ENCODE measurements around the gene TOX3. TPM values are rescaled to one million over a fixed set of nuclear protein-coding genes. Genes with fewer than 3 reads are reported as not detected.

Gene TOX3
- total RNA-seq, 2 experiments from 2014 or later, result not detected

DNA sequence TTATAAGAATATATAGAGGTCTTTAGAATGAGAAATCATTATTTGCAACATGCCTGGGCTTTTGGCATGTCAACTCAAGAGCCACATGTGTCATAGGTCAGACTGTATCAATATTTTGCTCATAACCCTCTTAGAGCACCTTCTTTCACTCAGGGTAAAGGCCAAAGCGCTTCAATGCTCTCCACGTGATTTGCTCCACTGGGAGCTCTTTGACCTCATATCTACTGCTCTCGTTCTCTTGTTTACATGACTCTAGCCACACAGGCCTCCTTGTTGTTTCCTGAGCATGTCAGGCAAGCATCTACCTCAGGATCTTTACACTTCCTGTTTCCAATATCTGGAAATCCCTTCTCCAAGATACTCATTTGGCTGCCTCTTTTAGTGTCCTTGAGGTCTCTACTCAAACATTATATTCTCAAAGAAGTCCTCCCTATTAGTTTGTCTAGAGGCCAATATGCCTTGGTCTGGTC, 148.4 kb downstream of the TOX3 start:
- Mint-ChIP-seq H3K4me1 (no peaks in the 10 kb centered on the region), H3K36me3 (ENCODE audit: low read depth) (no peaks in the 10 kb centered on the region), H3K27me3 (no peaks in the 10 kb centered on the region), H3K4me3 (no peak overlapping the region), H3K27ac (no peak overlapping the region), H3K9me3 (peaks cover 5% of the 10 kb centered on the region)
- ChIA-PET POLR2A (no interaction called here), CTCF (interaction anchor here (1.5 kb wide), 1 partner anchor 15 kb away, joined by 3 read pairs; no protein-coding TSS in a partner anchor)
- no peak for DNase-seq

DNA sequence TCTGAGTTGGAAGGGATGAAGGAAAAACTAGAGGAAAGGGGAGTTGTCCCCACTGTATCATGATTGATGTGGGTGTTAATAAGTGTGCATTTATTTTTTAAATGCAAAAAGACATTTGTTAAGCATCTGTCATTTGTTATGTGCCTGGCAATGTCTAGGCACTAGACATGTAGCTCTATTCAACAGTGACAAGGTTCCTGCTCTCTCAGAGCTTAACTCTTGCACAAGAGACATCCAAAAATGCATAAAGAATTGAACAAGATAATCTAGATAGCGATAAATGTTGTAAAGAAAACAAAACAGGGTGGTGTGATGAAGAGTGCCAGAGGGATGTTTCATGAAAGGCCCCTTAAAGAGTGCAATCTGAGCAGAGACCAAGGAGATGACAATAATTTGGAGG, 148.9 kb downstream of the TOX3 start:
- H3K27me3 Mint-ChIP-seq, result no peaks in the 10 kb centered on the region
- H3K36me3 Mint-ChIP-seq (ENCODE audit: low read depth), result no peaks in the 10 kb centered on the region
- POLR2A ChIA-PET, result no interaction called here
- DNase-seq, result no peak
- H3K27ac Mint-ChIP-seq, result no peak overlapping the region
- CTCF ChIA-PET, result interaction anchor here (1.5 kb wide), 1 partner anchor 15 kb away, joined by 3 read pairs; no protein-coding TSS in a partner anchor
- H3K9me3 Mint-ChIP-seq, result peaks cover 5% of the 10 kb centered on the region
- H3K4me1 Mint-ChIP-seq, result no peaks in the 10 kb centered on the region
- no peak overlapping the region for H3K4me3 Mint-ChIP-seq

DNA sequence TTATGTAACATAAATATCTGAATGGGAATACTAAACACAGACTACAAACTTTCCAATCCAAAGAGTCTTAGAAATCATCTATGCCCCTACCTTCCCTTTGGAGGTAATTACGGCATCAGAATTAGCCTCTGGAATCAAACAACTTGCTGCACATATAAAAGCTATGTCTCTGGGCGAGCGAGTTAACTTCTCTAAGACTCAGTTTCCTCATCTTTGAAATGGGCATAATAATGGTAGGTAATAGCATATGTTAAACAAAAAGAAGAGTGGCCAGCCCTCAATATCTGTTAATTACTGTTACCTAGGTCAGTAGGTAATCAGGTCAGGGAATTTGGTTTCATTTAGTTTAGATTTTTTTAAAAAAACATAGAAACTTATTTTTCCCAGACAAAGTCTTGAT, 153.5 kb downstream of the TOX3 start:
- CTCF ChIA-PET, result no interaction called here
- POLR2A ChIA-PET, result no interaction called here
- no peaks in the 10 kb centered on the region for H3K36me3 Mint-ChIP-seq (ENCODE audit: low read depth)
- peaks cover 8% of the 10 kb centered on the region for H3K9me3 Mint-ChIP-seq
- H3K27me3 Mint-ChIP-seq, result no peaks in the 10 kb centered on the region
- H3K4me1 Mint-ChIP-seq, result no peaks in the 10 kb centered on the region
- no peak overlapping the region for H3K27ac Mint-ChIP-seq
- no peak for DNase-seq
- H3K4me3 Mint-ChIP-seq, result no peak overlapping the region

DNA sequence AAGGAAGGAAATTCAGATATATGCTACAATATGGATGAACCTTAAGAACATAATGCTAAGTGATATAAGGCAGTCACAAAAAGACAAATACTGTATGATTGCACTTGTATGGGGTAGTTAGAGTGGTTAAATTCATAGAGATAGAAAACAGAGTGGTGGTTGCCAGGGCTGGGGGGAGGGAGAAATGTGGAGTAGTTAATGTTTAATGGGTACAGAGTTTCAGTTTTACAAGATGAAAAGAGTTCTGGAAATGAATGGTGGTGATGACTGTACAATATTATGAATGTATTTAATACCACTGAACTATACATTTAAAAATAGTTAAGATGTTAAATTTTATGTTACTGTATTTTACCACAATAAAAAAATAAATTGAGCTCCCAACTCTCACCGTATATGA, 157.9 kb downstream of the TOX3 start:
- POLR2A ChIA-PET, result no interaction called here
- no peak for DNase-seq
- H3K9me3 Mint-ChIP-seq, result peaks cover 5% of the 10 kb centered on the region
- H3K4me1 Mint-ChIP-seq, result no peaks in the 10 kb centered on the region
- H3K27me3 Mint-ChIP-seq, result no peaks in the 10 kb centered on the region
- no peaks in the 10 kb centered on the region for H3K36me3 Mint-ChIP-seq (ENCODE audit: low read depth)
- H3K4me3 Mint-ChIP-seq, result no peak overlapping the region
- H3K27ac Mint-ChIP-seq, result no peak overlapping the region
- CTCF ChIA-PET, result no interaction called here

All from activated CD4-positive, alpha-beta T cell treated with anti-CD3 and anti-CD28 coated beads, Interleukin-2, amount 10 ng/mL, durations not matched to agents 7 days and 5 days (primary cell).